GM12892 (cell line): ENCODE results near the gene ZC3H12D.

Experiments
- POLR2A ChIP-seq: IDR thresholded peaks from 2 replicates; pipeline ENCODE4 v1.6.1; 2011; ENCODE audit warnings: low read depth, low read length, control low read depth
- POLR2AphosphoS5 ChIP-seq: IDR thresholded peaks from 2 replicates; pipeline ENCODE4 v1.6.1; 2011; ENCODE audit warnings: low read depth, low read length, control low read depth
- TAF1 ChIP-seq: IDR thresholded peaks from 2 replicates; pipeline ENCODE4 v1.6.1; 2011; ENCODE audit warnings: low read depth, mild to moderate bottlenecking, control low read depth, low read length, borderline replicate concordance

GRCh38 chr6:149425224-149425623, 59.6 kb downstream of the ZC3H12D start:
- TF ChIP-seq POLR2A (no peak), POLR2AphosphoS5 (no peak), TAF1 (no peak)
